Lower lobe of right lung (tissue), 2 donors: Measurements from ENCODE around the gene PRMT3. TPM values are rescaled to one million over a fixed set of nuclear protein-coding genes. Genes with fewer than 3 reads are reported as not detected.
"Not testable (repeated sequence)": the region's sequence is repeated elsewhere in the genome, so short reads cannot be mapped to it uniquely, and the experiment has no call there.

Experiments
- ATAC-seq, 2 donors: fragments of 200-7000 bp; cut with Tn5 transposase; one replicate each; pipeline ENCODE4 v1.9.1; 2020 to 2022; ENCODE audit warnings: mild to moderate bottlenecking in 2 of 2, moderate library complexity in 2 of 2
- DNase-seq: peaks from one replicate; pipeline ENCODE4 v3.0.0-alpha.2; 2020
- H3K27ac ChIP-seq: fragments of 200-600 bp; one replicate; pipeline ENCODE4 v1.8.0; 2022
- H3K27me3 ChIP-seq: fragments of 200-600 bp; one replicate; pipeline ENCODE4 v1.8.0; 2022; ENCODE audit warnings: low read depth
- H3K36me3 ChIP-seq: fragments of 200-600 bp; one replicate; pipeline ENCODE4 v1.8.0; 2022; ENCODE audit warnings: mild to moderate bottlenecking
- H3K4me1 ChIP-seq: fragments of 200-600 bp; one replicate; pipeline ENCODE4 v1.8.0; 2022
- H3K4me3 ChIP-seq: fragments of 200-600 bp; one replicate; pipeline ENCODE4 v1.8.0; 2022; ENCODE audit warnings: mild to moderate bottlenecking
- H3K9me3 ChIP-seq: fragments of 200-600 bp; one replicate; pipeline ENCODE4 v1.8.0; 2022
- intact Hi-C: fragments of 100-400 bp; cut with DNase I; formaldehyde crosslinking; loops from one replicate; pipeline ENCODE4 v1.11.0; 2022
- total RNA-seq: library from RNA; stranded (reverse); fragmentation: NEBNext Ultra II Directional; extraction: Animal tissue kit (Norgen Biotek cat#: 25700); gene quantifications from one replicate; pipeline ENCODE4 v1.2.1, GENCODE V29; 2021
- TF ChIP-seq, protein P1 (sequence below): fragments of 200-600 bp; IDR thresholded peaks from one replicate; pipeline ENCODE4 v1.8.0; 2022; ENCODE audit warnings: antibody characterized with exemption, mild to moderate bottlenecking
- donor health status: DM: no; HTN: yes; CAD: no; lungs with severe emphysema.

The PRMT3 gene
- total RNA-seq, 1 donor from 2014 or later, result 10.6 TPM

DNA sequence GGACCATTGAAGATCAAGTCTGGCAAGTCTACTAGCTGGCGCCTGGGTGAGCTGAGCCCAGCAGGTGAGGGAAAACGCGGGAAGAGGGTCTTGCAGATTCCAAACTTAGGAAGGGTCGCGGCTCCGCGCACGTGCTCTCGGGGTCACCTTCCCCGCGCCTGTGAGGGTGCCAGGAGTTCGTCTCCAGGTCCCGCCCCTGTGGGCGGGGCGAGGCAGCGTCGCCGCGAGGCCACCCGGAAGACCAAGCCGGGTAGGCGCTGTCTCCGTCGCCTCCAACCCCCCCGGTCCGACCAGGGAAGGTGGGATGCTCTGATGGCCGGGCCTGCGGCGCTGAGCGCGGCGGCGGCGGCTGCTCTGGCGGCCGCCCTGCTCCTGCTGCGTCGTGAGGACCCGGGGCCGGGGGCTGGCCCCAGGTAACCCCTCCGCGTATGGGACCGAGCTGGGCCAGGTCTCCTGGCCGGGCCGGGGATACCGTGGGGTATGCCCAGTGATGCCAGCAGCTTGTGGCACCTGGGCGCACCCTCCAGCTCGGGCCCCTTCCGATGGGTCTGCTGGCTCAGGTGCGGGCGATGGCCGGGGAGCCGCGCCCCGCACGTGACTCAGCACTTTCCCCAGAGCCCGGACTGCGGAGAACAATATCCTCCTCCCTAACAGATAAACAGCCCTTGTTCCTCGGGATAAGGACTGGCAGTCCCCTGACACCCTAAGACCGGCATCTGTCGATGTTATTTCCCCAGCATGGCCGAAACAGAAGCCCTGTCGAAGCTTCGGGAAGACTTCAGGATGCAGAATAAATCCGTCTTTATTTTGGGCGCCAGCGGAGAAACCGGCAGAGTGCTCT lies 23.8 kb upstream of the PRMT3 start, which contains the start of gene HTATIP2:
HTATIP2 (plus strand) TSS at position 215 of the 841 bp plus-strand sequence; CDS start at position 739, 524 bp downstream.
- Histone ChIP-seq H3K9me3 (no peaks in the 10 kb centered on the region), H3K4me1 (peaks cover 16% of the 10 kb centered on the region), H3K4me3 (peak within 1 kb of the TSS; percentile 75), H3K27ac (peak within 1 kb of the TSS; percentile 89), H3K36me3 (no peaks in the 10 kb centered on the region), H3K27me3 (no peaks in the 10 kb centered on the region)
- TF ChIP-seq, protein P1, sequence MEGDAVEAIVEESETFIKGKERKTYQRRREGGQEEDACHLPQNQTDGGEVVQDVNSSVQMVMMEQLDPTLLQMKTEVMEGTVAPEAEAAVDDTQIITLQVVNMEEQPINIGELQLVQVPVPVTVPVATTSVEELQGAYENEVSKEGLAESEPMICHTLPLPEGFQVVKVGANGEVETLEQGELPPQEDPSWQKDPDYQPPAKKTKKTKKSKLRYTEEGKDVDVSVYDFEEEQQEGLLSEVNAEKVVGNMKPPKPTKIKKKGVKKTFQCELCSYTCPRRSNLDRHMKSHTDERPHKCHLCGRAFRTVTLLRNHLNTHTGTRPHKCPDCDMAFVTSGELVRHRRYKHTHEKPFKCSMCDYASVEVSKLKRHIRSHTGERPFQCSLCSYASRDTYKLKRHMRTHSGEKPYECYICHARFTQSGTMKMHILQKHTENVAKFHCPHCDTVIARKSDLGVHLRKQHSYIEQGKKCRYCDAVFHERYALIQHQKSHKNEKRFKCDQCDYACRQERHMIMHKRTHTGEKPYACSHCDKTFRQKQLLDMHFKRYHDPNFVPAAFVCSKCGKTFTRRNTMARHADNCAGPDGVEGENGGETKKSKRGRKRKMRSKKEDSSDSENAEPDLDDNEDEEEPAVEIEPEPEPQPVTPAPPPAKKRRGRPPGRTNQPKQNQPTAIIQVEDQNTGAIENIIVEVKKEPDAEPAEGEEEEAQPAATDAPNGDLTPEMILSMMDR, result no peak
- DNase-seq (peak; percentile 81), ATAC-seq (peak; percentile 91 to 96)
- intact Hi-C loops, result no loop called here

DNA sequence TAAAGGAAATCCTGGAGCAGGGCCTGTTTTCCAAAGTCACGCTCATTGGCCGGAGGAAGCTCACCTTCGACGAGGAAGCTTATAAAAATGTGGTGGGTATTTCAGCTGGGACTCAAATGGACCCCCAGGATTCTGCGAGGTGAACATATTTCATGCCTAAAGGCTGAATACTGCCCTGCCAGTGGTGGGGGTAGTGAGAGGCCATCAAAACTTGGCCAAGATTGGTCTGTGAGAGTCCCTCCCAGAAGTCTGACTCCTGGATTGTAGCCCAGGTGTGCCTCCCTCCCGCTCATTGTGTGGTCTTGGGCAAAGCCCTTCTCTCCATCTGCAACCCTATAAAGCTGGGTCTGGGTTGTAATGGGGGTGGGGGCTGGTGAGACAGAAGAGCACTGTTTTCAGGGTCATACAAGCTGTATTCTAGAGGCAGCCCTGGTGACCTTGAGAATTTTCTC lies 23.1 kb upstream of the PRMT3 start:
- DNase-seq, result no peak
- H3K4me1 ChIP-seq, result peaks cover 16% of the 10 kb centered on the region

DNA sequence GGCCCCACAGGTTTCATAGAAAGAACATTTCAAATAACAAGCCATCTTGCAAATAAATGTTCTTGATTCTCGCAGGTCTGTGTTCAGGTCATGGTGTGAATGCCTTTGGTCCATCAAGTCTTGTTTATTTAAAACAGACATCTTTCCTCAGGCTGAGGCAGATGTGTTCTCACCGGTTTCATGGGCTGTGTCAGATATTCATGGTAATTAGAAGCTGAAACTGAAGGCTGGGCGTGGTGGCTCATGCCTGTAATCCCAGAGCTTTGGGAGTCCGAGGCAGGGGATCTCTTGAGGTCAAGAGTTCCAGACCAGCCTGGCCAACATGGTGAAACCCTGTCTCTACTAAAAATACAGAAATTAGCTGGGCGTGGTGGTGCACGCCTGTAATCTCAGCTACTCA lies 22.1 kb upstream of the PRMT3 start:
- H3K36me3 ChIP-seq, H3K4me3 ChIP-seq, intact Hi-C loops, H3K27ac ChIP-seq, H3K9me3 ChIP-seq, DNase-seq, H3K27me3 ChIP-seq, ATAC-seq: not testable (repeated sequence)
- peaks cover 16% of the 10 kb centered on the region for H3K4me1 ChIP-seq

More for the DNA sequence above, 23.1 kb upstream of the PRMT3 start:
- peak; percentile 37 to 46 for ATAC-seq
- Histone ChIP-seq H3K36me3 (no peaks in the 10 kb centered on the region), H3K27me3 (no peaks in the 10 kb centered on the region), H3K27ac (peak overlapping the region; percentile 89), H3K4me3 (peak overlapping the region; percentile 75), H3K9me3 (no peaks in the 10 kb centered on the region)
- intact Hi-C loops, result no loop called here
- TF ChIP-seq, protein P1, result no peak

DNA sequence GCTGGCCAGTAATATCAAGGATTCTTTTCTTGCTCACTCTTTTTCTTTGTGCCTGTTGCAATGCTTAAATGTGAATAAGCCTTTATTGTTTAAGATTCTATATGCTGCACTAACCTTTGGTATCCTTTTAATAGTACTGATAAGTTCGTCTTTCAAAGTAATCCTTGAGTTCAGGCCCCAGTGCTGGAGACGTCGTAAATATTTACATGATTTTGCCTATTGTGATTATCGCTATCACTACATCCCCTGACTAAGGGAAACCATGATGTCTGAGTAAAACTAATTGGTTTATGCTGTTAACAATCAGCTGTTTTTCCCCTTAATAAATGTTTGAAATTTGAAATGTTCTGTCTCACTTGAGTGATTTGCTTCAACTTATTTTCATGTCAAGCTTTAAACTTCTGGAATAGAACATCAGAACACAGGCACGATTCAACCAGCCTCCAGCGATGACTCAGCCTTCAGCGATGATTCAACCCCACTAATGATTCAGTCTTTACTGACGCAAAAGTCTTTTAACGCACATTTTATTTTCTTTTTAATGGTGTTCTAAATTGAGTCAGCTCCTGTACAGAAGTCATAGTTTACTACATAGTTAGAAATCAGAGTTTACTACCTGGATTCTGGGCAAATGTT lies 20.1 kb upstream of the PRMT3 start:
- Histone ChIP-seq H3K36me3 (no peaks in the 10 kb centered on the region), H3K27ac (no peak overlapping the region), H3K4me3 (no peak overlapping the region), H3K4me1 (peaks cover 15% of the 10 kb centered on the region), H3K9me3 (no peaks in the 10 kb centered on the region), H3K27me3 (no peaks in the 10 kb centered on the region)
- no peak for ATAC-seq
- TF ChIP-seq, protein P1, result no peak
- intact Hi-C loops, result no loop called here
- DNase-seq, result no peak

DNA sequence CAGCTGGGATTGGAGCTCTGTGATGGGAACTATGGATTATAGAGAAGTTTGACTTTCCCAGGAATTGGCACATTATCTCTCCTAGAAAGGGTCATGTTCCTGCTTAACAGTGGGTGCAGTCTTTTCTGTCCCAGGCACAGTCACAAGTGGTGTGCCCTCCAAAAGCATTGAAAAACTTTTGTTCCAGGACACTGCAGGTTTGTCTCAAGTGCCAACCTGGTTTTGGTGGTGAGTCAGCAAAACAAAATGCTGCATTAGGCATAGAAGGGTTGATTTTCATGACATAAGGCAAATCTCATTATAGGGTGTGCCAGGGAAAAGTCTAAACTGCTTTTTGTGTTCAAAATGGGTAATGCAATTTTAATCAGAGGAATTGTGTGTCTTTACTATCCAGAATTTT lies 19.1 kb upstream of the PRMT3 start:
- Histone ChIP-seq H3K27ac (no peak overlapping the region), H3K36me3 (peaks cover 5% of the 10 kb centered on the region), H3K9me3 (no peaks in the 10 kb centered on the region), H3K4me3 (no peak overlapping the region), H3K4me1 (peaks cover 9% of the 10 kb centered on the region), H3K27me3 (no peaks in the 10 kb centered on the region)
- ATAC-seq (no peak), DNase-seq (no peak)
- intact Hi-C loops, result no loop called here
- TF ChIP-seq, protein P1, result no peak

DNA sequence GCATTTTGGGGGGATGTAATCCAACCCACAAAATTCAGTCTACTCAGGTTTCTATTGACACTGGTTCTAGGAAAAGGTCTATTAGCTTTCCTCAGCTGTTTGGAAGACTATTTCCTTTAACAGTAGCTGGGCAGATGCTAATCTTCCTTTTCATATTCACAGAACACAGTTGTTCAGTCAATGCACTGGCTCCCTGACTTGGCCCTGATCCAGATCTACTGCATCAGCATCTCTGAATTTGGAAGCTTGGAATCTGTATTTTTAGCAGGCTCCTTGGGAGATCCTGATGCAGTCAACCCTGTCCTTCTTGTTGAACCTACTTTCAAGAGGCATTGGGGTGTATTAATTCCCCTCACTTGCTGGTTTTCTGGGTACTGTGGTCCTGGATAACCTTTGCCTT lies 17.7 kb upstream of the PRMT3 start:
- no peak overlapping the region for H3K4me3 ChIP-seq
- H3K9me3 ChIP-seq, result no peaks in the 10 kb centered on the region
- intact Hi-C loops, result no loop called here
- DNase-seq (no peak), ATAC-seq (no peak)
- TF ChIP-seq, protein P1, result no peak
- peaks cover 2% of the 10 kb centered on the region for H3K4me1 ChIP-seq
- no peak overlapping the region for H3K27ac ChIP-seq
- H3K27me3 ChIP-seq, result no peaks in the 10 kb centered on the region
- H3K36me3 ChIP-seq, result peaks cover 5% of the 10 kb centered on the region
